ENCODE results near the gene MYBPC1. TPM values are rescaled to one million over a fixed set of nuclear protein-coding genes. Genes with fewer than 3 reads are reported as not detected.

Gene MYBPC1
- total RNA-seq, 1 donor: not detected

GRCh38 chr12:101666052-101666728 is 71.4 kb downstream of the MYBPC1 start:
- H3K4me3 ChIP-seq (ENCODE audit: insufficient read depth, low read length): no peak overlapping the region

GRCh38 chr12:101667591-101667990 is 72.8 kb downstream of the MYBPC1 start:
- H3K4me1 ChIP-seq (ENCODE audit: insufficient read depth, low read length): peaks cover 3% of the 10 kb centered on the region
- H3K4me2 ChIP-seq (ENCODE audit: insufficient read depth, low read length): peak overlapping the region; percentile 16
- no peaks in the 10 kb centered on the region for H3K36me3 ChIP-seq (ENCODE audit: insufficient read depth, low read length)
- H4K20me1 ChIP-seq (ENCODE audit: insufficient read depth, low read length): no peaks in the 10 kb centered on the region
- H3K27me3 ChIP-seq (ENCODE audit: insufficient read depth, low read length): peaks cover 4% of the 10 kb centered on the region
- H3K79me2 ChIP-seq (ENCODE audit: insufficient read depth, low read length): no peaks in the 10 kb centered on the region
- peak overlapping the region; percentile 56 for H2AFZ ChIP-seq (ENCODE audit: low read length)
- no peak for TF ChIP-seq CTCF (IDR thresholded peaks at IDR 0.05; ENCODE audit: extremely low read depth, low read depth, low read length)
- H3K9me3 ChIP-seq (ENCODE audit: low read depth, low read length): no peaks in the 10 kb centered on the region
- no peak for DNase-seq (ENCODE audit: insufficient read length, low spot score, missing footprints)
- H3K27ac ChIP-seq (ENCODE audit: low read depth, low read length): no peak overlapping the region
- H3K4me3 ChIP-seq (ENCODE audit: insufficient read depth, low read length): peak overlapping the region; percentile 33

More at GRCh38 chr12:101666052-101666728, 71.4 kb downstream of the MYBPC1 start:
- Histone ChIP-seq H3K79me2 (ENCODE audit: insufficient read depth, low read length) (no peaks in the 10 kb centered on the region), H3K4me2 (ENCODE audit: insufficient read depth, low read length) (no peak overlapping the region), H3K36me3 (ENCODE audit: insufficient read depth, low read length) (no peaks in the 10 kb centered on the region), H3K27me3 (ENCODE audit: insufficient read depth, low read length) (peaks cover 4% of the 10 kb centered on the region), H2AFZ (ENCODE audit: low read length) (no peak overlapping the region), H3K4me1 (ENCODE audit: insufficient read depth, low read length) (peaks cover 3% of the 10 kb centered on the region), H3K9me3 (ENCODE audit: low read depth, low read length) (no peaks in the 10 kb centered on the region), H3K27ac (ENCODE audit: low read depth, low read length) (no peak overlapping the region), H4K20me1 (ENCODE audit: insufficient read depth, low read length) (no peaks in the 10 kb centered on the region)
- no peak for TF ChIP-seq CTCF (IDR thresholded peaks at IDR 0.05; ENCODE audit: extremely low read depth, low read depth, low read length)
- no peak for DNase-seq (ENCODE audit: insufficient read length, low spot score, missing footprints)

GRCh38 chr12:101670007-101670671 is 75.4 kb downstream of the MYBPC1 start:
- H3K79me2 ChIP-seq (ENCODE audit: insufficient read depth, low read length): no peaks in the 10 kb centered on the region
- H3K4me2 ChIP-seq (ENCODE audit: insufficient read depth, low read length): no peak overlapping the region
- H3K27ac ChIP-seq (ENCODE audit: low read depth, low read length): no peak overlapping the region
- no peaks in the 10 kb centered on the region for H4K20me1 ChIP-seq (ENCODE audit: insufficient read depth, low read length)
- peaks cover 1% of the 10 kb centered on the region for H3K27me3 ChIP-seq (ENCODE audit: insufficient read depth, low read length)
- TF ChIP-seq CTCF (IDR thresholded peaks at IDR 0.05; ENCODE audit: extremely low read depth, low read depth, low read length): peak; percentile 61
- peak overlapping the region; percentile 65 for H2AFZ ChIP-seq (ENCODE audit: low read length)
- peaks cover 3% of the 10 kb centered on the region for H3K4me1 ChIP-seq (ENCODE audit: insufficient read depth, low read length)
- H3K4me3 ChIP-seq (ENCODE audit: insufficient read depth, low read length): no peak overlapping the region
- no peaks in the 10 kb centered on the region for H3K9me3 ChIP-seq (ENCODE audit: low read depth, low read length)
- H3K36me3 ChIP-seq (ENCODE audit: insufficient read depth, low read length): no peaks in the 10 kb centered on the region
- DNase-seq (ENCODE audit: insufficient read length, low spot score, missing footprints): peak; percentile 51

GRCh38 chr12:101671157-101671791 is 76.5 kb downstream of the MYBPC1 start:
- DNase-seq (ENCODE audit: insufficient read length, low spot score, missing footprints): no peak
- TF ChIP-seq CTCF (IDR thresholded peaks at IDR 0.05; ENCODE audit: extremely low read depth, low read depth, low read length): no peak
- Histone ChIP-seq H3K4me1 (ENCODE audit: insufficient read depth, low read length) (peaks cover 3% of the 10 kb centered on the region), H3K4me2 (ENCODE audit: insufficient read depth, low read length) (no peak overlapping the region), H3K4me3 (ENCODE audit: insufficient read depth, low read length) (no peak overlapping the region), H3K36me3 (ENCODE audit: insufficient read depth, low read length) (no peaks in the 10 kb centered on the region), H4K20me1 (ENCODE audit: insufficient read depth, low read length) (no peaks in the 10 kb centered on the region), H3K79me2 (ENCODE audit: insufficient read depth, low read length) (no peaks in the 10 kb centered on the region), H2AFZ (ENCODE audit: low read length) (no peak overlapping the region), H3K27me3 (ENCODE audit: insufficient read depth, low read length) (no peaks in the 10 kb centered on the region), H3K9me3 (ENCODE audit: low read depth, low read length) (no peaks in the 10 kb centered on the region), H3K27ac (ENCODE audit: low read depth, low read length) (no peak overlapping the region)
